Smooth muscle cell (in vitro differentiated cells): Measurements from ENCODE around the gene FBXO39. TPM values are rescaled to one million over a fixed set of nuclear protein-coding genes. Genes with fewer than 3 reads are reported as not detected.
"Not testable (repeated sequence)": the region's sequence is repeated elsewhere in the genome, so short reads cannot be mapped to it uniquely, and the experiment has no call there.

ENCODE experiments used
- DNase-seq: peaks from one replicate; lab custom pipeline; 2025; ENCODE audit not compliant: unreplicated experiment; lab: John Stamatoyannopoulos, UW
- H2AFZ ChIP-seq: fragments of 200-600 bp; sonication (generic); 2 replicates; pipeline ENCODE4 v1.6.0; 2016; ENCODE audit warnings: antibody characterized with exemption, low read depth, mild to moderate bottlenecking
- H3F3A ChIP-seq: fragments of 200-600 bp; sonication (generic); 2 replicates; pipeline ENCODE4 v1.6.0; 2017; ENCODE audit warnings: antibody characterized with exemption, low read depth
- H3K27ac ChIP-seq: fragments of 200-600 bp; sonication (generic); 2 replicates; pipeline ENCODE4 v1.5.1; 2016; ENCODE audit warnings: low read depth, mild to moderate bottlenecking
- H3K27me3 ChIP-seq: fragments of 200-600 bp; sonication (generic); 2 replicates; pipeline ENCODE4 v1.6.1; 2016; ENCODE audit warnings: low read depth, mild to moderate bottlenecking
- H3K36me3 ChIP-seq: fragments of 200-600 bp; sonication (generic); 2 replicates; pipeline ENCODE4 v1.5.1; 2016; ENCODE audit warnings: low read depth
- H3K4me1 ChIP-seq: fragments of 200-600 bp; sonication (generic); 2 replicates; pipeline ENCODE4 v1.5.1; 2016; ENCODE audit warnings: low read depth
- H3K4me2 ChIP-seq: fragments of 200-600 bp; sonication (generic); 2 replicates; pipeline ENCODE4 v1.6.0; 2016; ENCODE audit warnings: mild to moderate bottlenecking
- H3K4me3 ChIP-seq: fragments of 200-600 bp; sonication (generic); 2 replicates; pipeline ENCODE4 v1.5.1; 2016; ENCODE audit warnings: mild to moderate bottlenecking
- H3K79me2 ChIP-seq: fragments of 200-600 bp; sonication (generic); 2 replicates; pipeline ENCODE4 v1.6.0; 2016; ENCODE audit warnings: low read depth, mild to moderate bottlenecking
- H3K9ac ChIP-seq: fragments of 200-600 bp; sonication (generic); 2 replicates; pipeline ENCODE4 v1.6.0; 2016; ENCODE audit warnings: low read depth
- H3K9me3 ChIP-seq: fragments of 200-600 bp; sonication (generic); replicated peaks from 2 replicates; pipeline ENCODE4 v1.5.1; 2016; ENCODE audit warnings: low read depth
- H4K20me1 ChIP-seq: fragments of 200-600 bp; sonication (generic); 2 replicates; pipeline ENCODE4 v1.6.0; 2016; ENCODE audit warnings: low read depth
- WGBS: methylation state at CpG from one replicate; pipeline ENCODE4 v1.1.7; 2016; ENCODE audit warnings: low lambda C conversion rate; 5-methylcytosine and 5-hydroxymethylcytosine counted together
- polyA plus RNA-seq: library from polyadenylated mRNA; unstranded; fragments of >200 nt; fragmentation: Nextera tagmentation; extraction: Ambion mirVana; gene quantifications from 2 replicates; pipeline ENCODE4 v1.2.1, GENCODE V29; 2016
- total RNA-seq: library from RNA; depleted of rRNA; stranded (reverse); fragments of >200 nt; gene quantifications from 2 replicates; pipeline ENCODE4 v1.2.3, GENCODE V29; 2014
- TF ChIP-seq, protein P1 (sequence below): fragments of 200-600 bp; sonication (generic); IDR thresholded peaks from 2 replicates; pipeline ENCODE4 v1.5.1; 2017; ENCODE audit warnings: borderline replicate concordance, mild to moderate bottlenecking, antibody characterized with exemption; ENCODE audit not compliant: insufficient read depth, poor library complexity, severe bottlenecking

Gene FBXO39
- total and polyA plus RNA-seq, 2 experiments from 2014 or later = not detected

DNA sequence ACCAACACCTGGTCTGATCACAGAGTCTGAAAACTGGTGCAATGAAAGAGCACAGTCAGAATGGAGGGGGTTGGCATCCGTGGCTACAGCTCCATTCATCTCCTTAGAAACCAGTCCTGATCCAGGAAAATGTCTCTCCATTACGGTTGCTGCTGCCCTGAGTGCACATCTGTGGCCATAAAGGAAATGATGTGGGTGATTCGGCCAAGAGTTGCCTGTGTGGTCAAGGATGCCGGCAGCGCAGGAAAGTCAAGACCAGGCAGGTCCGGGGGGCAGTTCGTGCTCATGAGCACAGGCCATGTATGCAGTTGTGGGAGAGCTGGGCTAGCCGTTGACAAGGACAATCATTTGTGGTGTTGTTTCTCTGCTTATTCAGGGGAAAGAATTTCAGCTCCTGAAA, 14.2 kb upstream of the FBXO39 start:
- no peaks in the 10 kb centered on the region for H3K79me2 ChIP-seq
- H3K4me3 ChIP-seq = no peak overlapping the region
- H3K9me3 ChIP-seq = no peaks in the 10 kb centered on the region
- H3K4me2 ChIP-seq = no peak overlapping the region
- H2AFZ ChIP-seq = no peak overlapping the region
- no peaks in the 10 kb centered on the region for H3F3A ChIP-seq
- no peak for DNase-seq
- no peaks in the 10 kb centered on the region for H4K20me1 ChIP-seq
- TF ChIP-seq, protein P1, sequence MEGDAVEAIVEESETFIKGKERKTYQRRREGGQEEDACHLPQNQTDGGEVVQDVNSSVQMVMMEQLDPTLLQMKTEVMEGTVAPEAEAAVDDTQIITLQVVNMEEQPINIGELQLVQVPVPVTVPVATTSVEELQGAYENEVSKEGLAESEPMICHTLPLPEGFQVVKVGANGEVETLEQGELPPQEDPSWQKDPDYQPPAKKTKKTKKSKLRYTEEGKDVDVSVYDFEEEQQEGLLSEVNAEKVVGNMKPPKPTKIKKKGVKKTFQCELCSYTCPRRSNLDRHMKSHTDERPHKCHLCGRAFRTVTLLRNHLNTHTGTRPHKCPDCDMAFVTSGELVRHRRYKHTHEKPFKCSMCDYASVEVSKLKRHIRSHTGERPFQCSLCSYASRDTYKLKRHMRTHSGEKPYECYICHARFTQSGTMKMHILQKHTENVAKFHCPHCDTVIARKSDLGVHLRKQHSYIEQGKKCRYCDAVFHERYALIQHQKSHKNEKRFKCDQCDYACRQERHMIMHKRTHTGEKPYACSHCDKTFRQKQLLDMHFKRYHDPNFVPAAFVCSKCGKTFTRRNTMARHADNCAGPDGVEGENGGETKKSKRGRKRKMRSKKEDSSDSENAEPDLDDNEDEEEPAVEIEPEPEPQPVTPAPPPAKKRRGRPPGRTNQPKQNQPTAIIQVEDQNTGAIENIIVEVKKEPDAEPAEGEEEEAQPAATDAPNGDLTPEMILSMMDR = no peak
- no peak overlapping the region for H3K9ac ChIP-seq
- H3K4me1 ChIP-seq = no peaks in the 10 kb centered on the region
- peaks cover 5% of the 10 kb centered on the region for H3K27me3 ChIP-seq
- H3K27ac ChIP-seq = no peak overlapping the region
- peaks cover 6% of the 10 kb centered on the region for H3K36me3 ChIP-seq
- WGBS = 86% methylated on average over 8 of the region's 8 CpGs

DNA sequence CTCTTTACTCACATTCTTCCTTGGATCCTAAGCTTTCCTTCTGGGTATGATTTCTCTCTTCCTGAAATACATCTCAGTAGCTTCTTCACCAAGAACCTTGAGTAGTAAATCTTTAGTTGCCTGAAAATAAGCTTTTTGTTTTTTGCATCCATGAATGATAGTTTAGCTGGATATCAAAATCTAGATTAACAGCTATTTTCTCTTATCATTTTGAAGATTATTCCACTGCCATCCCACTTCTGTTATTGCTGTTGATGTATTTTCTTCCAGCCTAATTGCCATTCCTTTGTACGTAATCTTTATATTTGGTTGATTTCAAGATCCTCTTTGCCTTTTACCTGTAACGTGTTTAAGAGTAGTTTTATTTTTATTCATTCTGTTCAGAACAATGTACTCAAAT, 7.6 kb upstream of the FBXO39 start:
- peaks cover 42% of the 10 kb centered on the region for H3K36me3 ChIP-seq
- H3K79me2 ChIP-seq = no peaks in the 10 kb centered on the region
- peaks cover 10% of the 10 kb centered on the region for H3K27me3 ChIP-seq
- no peak overlapping the region for H3K27ac ChIP-seq
- H2AFZ ChIP-seq = no peak overlapping the region
- no peak overlapping the region for H3K9ac ChIP-seq
- H3K4me3 ChIP-seq = no peak overlapping the region
- no peak overlapping the region for H3K4me2 ChIP-seq
- WGBS = 95% methylated on average over 2 of the region's 2 CpGs
- no peaks in the 10 kb centered on the region for H3K4me1 ChIP-seq
- DNase-seq = no peak
- H4K20me1 ChIP-seq = no peaks in the 10 kb centered on the region
- peaks cover 10% of the 10 kb centered on the region for H3K9me3 ChIP-seq
- TF ChIP-seq, protein P1 = no peak
- H3F3A ChIP-seq = no peaks in the 10 kb centered on the region

DNA sequence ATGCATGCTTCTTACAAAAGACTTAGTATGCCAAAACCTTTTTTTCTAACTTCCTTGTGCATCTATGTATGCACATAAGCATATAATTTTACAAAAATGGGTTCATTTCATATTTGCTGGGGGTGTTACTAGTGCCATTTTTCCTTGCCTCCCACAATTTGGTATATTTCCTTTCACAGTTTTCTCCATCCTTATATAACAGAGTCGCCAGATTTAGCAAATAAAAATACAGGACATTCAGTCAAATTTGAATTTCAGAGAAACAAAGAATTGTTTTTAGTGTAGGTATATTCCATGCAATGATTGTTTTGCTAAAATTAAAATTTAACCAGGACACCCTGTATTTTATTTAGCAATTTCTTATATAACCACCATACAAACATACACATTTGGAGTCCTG, 4.0 kb upstream of the FBXO39 start:
- H3K79me2 ChIP-seq = no peaks in the 10 kb centered on the region
- H3K4me2 ChIP-seq = no peak overlapping the region
- H3K36me3 ChIP-seq = peaks cover 39% of the 10 kb centered on the region
- DNase-seq = no peak
- no peaks in the 10 kb centered on the region for H3F3A ChIP-seq
- peaks cover 10% of the 10 kb centered on the region for H3K9me3 ChIP-seq
- H2AFZ ChIP-seq = no peak overlapping the region
- WGBS = 82% methylated on average over 1 of the region's 1 CpG
- H3K27me3 ChIP-seq = peaks cover 36% of the 10 kb centered on the region
- H3K27ac ChIP-seq = no peak overlapping the region
- TF ChIP-seq, protein P1 = no peak
- H3K4me3 ChIP-seq = no peak overlapping the region
- H3K4me1 ChIP-seq = no peaks in the 10 kb centered on the region
- H3K9ac ChIP-seq = no peak overlapping the region
- H4K20me1 ChIP-seq = no peaks in the 10 kb centered on the region

DNA sequence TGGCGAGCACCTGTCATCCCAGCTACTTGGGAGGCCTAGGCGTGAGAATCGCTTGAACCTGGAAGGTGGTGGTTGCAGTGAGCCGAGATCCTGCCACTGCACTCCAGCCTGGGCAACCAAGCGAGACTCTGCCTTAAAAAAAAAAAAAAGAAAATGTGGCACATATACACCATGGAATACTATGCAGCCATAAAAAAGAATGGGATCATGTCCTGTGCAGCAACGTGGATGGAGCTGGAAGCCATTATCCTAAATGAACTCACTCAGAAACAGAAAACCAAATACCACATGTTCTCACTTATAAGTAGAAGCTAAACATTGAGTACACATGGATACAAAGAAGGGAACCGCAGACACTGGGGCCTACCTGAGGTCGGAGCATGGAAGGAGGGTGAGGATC, 1.1 kb upstream of the FBXO39 start:
- peaks cover 27% of the 10 kb centered on the region for H3K36me3 ChIP-seq

More for the DNA sequence above, 1.1 kb upstream of the FBXO39 start:
- H3K4me2 ChIP-seq, H3K9ac ChIP-seq, H3K27ac ChIP-seq, DNase-seq, H3F3A ChIP-seq, H2AFZ ChIP-seq, H3K4me1 ChIP-seq, H3K79me2 ChIP-seq, H3K9me3 ChIP-seq, H3K4me3 ChIP-seq, H4K20me1 ChIP-seq: not testable (repeated sequence)
- H3K27me3 ChIP-seq = peaks cover 57% of the 10 kb centered on the region
- WGBS = 94% methylated on average over 8 of the region's 8 CpGs
